Gastrocnemius medialis (tissue), 4 donors: ENCODE measurements around the gene CDK14. TPM values are rescaled to one million over a fixed set of nuclear protein-coding genes. Genes with fewer than 3 reads are reported as not detected.

Source experiments
- ATAC-seq, 2 donors: fragments of 150-250 bp; one replicate each; pipeline ENCODE4 v1.9.1; 2016
- DNase-seq, 2 donors: peaks; one replicate each; pipeline ENCODE4 v3.0.0-alpha.2; 2019
- H3K27ac ChIP-seq, 4 donors: fragments of 200-600 bp; sonication (generic); 1 replicate in 1 of 4; 2 replicates in 3 of 4; pipeline ENCODE4 v1.5.1; 2016 to 2018; ENCODE audit warnings: mild to moderate bottlenecking in 2 of 4, moderate library complexity in 1 of 4
- H3K27me3 ChIP-seq, 3 donors: fragments of 200-600 bp; sonication (generic) in 2 of 3; 1 replicate in 1 of 3; 2 replicates in 2 of 3; pipeline versions ENCODE4 v1.5.1 to v1.6.0; 2016 to 2019; ENCODE audit warnings: mild to moderate bottlenecking in 1 of 3, moderate library complexity in 1 of 3
- H3K36me3 ChIP-seq, 2 donors: fragments of 200-600 bp; sonication (generic) in 1 of 2; one replicate each; pipeline ENCODE4 v1.5.1; 2017 to 2018
- H3K4me1 ChIP-seq, 2 donors: fragments of 200-600 bp; sonication (generic) in 1 of 2; one replicate each; pipeline ENCODE4 v1.5.1; 2016 to 2017; ENCODE audit warnings: mild to moderate bottlenecking in 2 of 2
- H3K4me3 ChIP-seq, 4 donors: fragments of 200-600 bp; sonication (generic) in 3 of 4; 1 replicate in 1 of 4; 2 replicates in 3 of 4; pipeline ENCODE4 v1.5.1; 2016 to 2019; ENCODE audit warnings: mild to moderate bottlenecking in 2 of 4
- H3K9me3 ChIP-seq, 3 donors: fragments of 200-600 bp; sonication (generic) in 2 of 3; 1 replicate in 1 of 3; 2 replicates in 2 of 3; pipeline ENCODE4 v1.5.1; 2016 to 2019
- CTCF ChIP-seq, 5 experiments: fragments of 450-650 bp in 3 of 5; fragments of 200-600 bp in 2 of 5; sonication (generic) in 2 of 5; IDR thresholded peaks in 4 of 5; conservative IDR thresholded peaks in 1 of 5; 1 replicate in 4 of 5; 2 replicates in 1 of 5; pipeline ENCODE4 v1.5.1; 2016 to 2019; ENCODE audit warnings: antibody characterized with exemption in 5 of 5, mild to moderate bottlenecking in 3 of 5, moderate library complexity in 3 of 5
- POLR2A ChIP-seq, 2 donors: fragments of 450-650 bp; IDR thresholded peaks; one replicate each; pipeline ENCODE4 v1.6.1; 2017; ENCODE audit warnings: antibody characterized with exemption in 2 of 2, mild to moderate bottlenecking in 2 of 2, moderate library complexity in 2 of 2
- in situ Hi-C, 4 donors: fragments of 200-750 bp; cut with MboI; loops; one replicate each; pipeline versions ENCODE4 v1.15.0 to v1.8.0; 2017; ENCODE audit warnings: low sequenced_read_pairs in 4 of 4
- intact Hi-C: fragments of 100-400 bp; cut with DNase I; formaldehyde crosslinking; loops from one replicate; pipeline ENCODE4 v1.15.1; 2023; ENCODE audit warnings: low total_unique reads
- total RNA-seq, 4 donors: library from RNA; depleted of rRNA; stranded (reverse); fragments of >200 nt; gene quantifications; one replicate each; pipeline versions ENCODE4 v1.1.0 to v1.2.3, GENCODE V29; 2016

CDK14 gene
- total RNA-seq, 4 donors from 2014 or later = 3.9 to 8.6 (median 7.3) TPM

GRCh38 chr7:90736968-90737939 lies 141.1 kb downstream of the CDK14 start:
- no peak for TF ChIP-seq CTCF (IDR thresholded peaks at IDR 0.05 in 4 of 5, conservative IDR thresholded peaks at IDR 0.05 in 1 of 5)
- TF ChIP-seq POLR2A (IDR thresholded peaks at IDR 0.05) = no peak
- no peak for DNase-seq
- intact Hi-C loops (no loop called here), in situ Hi-C loops (no loop called here)
- no peaks in the 10 kb centered on the region for H3K27me3 ChIP-seq
- H3K4me1 ChIP-seq = peaks cover 0 to 8% of the 10 kb centered on the region in 2 donors
- no peaks in the 10 kb centered on the region for H3K9me3 ChIP-seq
- peaks cover 0 to 10% of the 10 kb centered on the region in 2 donors for H3K36me3 ChIP-seq
- H3K4me3 ChIP-seq = no peak overlapping the region
- ATAC-seq = no peak
- no peak overlapping the region for H3K27ac ChIP-seq

DNA sequence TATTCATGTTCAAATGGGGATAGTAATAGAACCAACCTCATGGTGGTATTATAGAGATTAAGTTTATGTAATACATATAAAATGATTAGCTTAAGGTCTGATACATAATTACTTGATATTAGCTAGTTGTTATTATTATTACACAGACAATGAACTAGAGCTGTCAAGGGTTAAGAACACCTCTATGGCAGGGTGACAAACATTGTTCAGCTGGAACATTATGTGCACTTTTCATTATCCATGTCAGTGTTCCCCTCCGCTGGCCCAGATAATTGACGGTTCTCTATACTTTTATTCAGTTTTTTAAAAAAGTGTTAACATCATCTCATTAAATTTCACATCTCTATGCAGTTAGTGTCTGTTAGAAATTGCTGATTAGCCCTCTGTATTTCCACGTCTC lies 142.1 kb downstream of the CDK14 start:
- H3K36me3 ChIP-seq = peaks cover 0 to 10% of the 10 kb centered on the region in 2 donors
- intact Hi-C loops (no loop called here), in situ Hi-C loops (no loop called here)
- DNase-seq (no peak), ATAC-seq (no peak)
- H3K9me3 ChIP-seq = no peaks in the 10 kb centered on the region
- no peaks in the 10 kb centered on the region for H3K27me3 ChIP-seq
- no peak overlapping the region for H3K27ac ChIP-seq
- no peak overlapping the region for H3K4me3 ChIP-seq
- peaks cover 0 to 8% of the 10 kb centered on the region in 2 donors for H3K4me1 ChIP-seq
- TF ChIP-seq POLR2A (IDR thresholded peaks at IDR 0.05) (no peak), CTCF (IDR thresholded peaks at IDR 0.05 in 4 of 5, conservative IDR thresholded peaks at IDR 0.05 in 1 of 5) (no peak)

DNA sequence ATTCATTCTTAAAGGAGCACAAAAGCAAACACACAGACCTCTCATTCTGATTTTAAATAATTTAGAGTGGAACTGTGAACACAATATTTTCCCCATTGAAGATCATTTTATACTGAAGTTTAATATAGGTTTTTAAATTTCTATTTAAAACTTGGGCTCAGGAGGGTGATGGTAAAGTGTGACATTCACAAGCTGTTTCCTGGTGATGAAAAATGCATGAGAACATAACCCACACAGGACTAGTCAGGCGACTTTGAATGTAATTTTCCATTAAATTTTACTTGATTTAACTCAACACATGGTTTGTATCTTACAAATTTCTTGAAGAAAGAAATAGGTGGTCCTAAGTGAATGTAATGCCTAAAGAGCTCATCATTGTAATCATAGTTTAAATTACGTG lies 143.6 kb downstream of the CDK14 start:
- H3K27ac ChIP-seq = no peak overlapping the region
- no peaks in the 10 kb centered on the region for H3K27me3 ChIP-seq
- peaks cover 0 to 8% of the 10 kb centered on the region in 2 donors for H3K4me1 ChIP-seq
- no peak overlapping the region for H3K4me3 ChIP-seq
- H3K36me3 ChIP-seq = peaks cover 0 to 10% of the 10 kb centered on the region in 2 donors
- intact Hi-C loops (no loop called here), in situ Hi-C loops (no loop called here)
- H3K9me3 ChIP-seq = no peaks in the 10 kb centered on the region
- no peak for ATAC-seq
- DNase-seq = no peak
- TF ChIP-seq POLR2A (IDR thresholded peaks at IDR 0.05) = no peak

DNA sequence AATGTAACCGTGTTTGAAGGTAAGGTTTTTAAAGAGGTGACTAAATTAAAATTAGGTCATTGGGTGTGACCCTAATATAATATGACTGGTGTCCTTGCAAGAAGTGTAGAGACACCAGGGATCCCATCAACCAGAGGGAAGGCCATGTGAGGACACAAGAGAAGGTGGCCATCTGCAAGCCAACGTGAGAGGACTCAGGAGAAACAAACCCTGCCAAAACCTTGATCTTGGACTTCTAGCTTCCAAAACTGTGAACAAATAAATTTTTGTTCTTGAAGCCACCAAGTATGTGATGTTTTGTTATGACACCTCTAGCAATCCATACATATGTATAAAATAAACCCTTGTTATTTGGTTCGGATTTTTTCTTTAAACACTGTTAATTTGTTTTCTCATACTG lies 144.3 kb downstream of the CDK14 start:
- in situ Hi-C loops (no loop called here), intact Hi-C loops (no loop called here)
- H3K4me1 ChIP-seq = peaks cover 0 to 8% of the 10 kb centered on the region in 2 donors
- no peak overlapping the region for H3K4me3 ChIP-seq
- no peaks in the 10 kb centered on the region for H3K27me3 ChIP-seq
- DNase-seq (no peak), ATAC-seq (no peak)
- H3K36me3 ChIP-seq = peaks cover 0 to 6% of the 10 kb centered on the region in 2 donors
- H3K9me3 ChIP-seq = no peaks in the 10 kb centered on the region
- no peak for TF ChIP-seq POLR2A (IDR thresholded peaks at IDR 0.05)
- TF ChIP-seq CTCF (IDR thresholded peaks at IDR 0.05 in 4 of 5, conservative IDR thresholded peaks at IDR 0.05 in 1 of 5) = no peak
- H3K27ac ChIP-seq = no peak overlapping the region

DNA sequence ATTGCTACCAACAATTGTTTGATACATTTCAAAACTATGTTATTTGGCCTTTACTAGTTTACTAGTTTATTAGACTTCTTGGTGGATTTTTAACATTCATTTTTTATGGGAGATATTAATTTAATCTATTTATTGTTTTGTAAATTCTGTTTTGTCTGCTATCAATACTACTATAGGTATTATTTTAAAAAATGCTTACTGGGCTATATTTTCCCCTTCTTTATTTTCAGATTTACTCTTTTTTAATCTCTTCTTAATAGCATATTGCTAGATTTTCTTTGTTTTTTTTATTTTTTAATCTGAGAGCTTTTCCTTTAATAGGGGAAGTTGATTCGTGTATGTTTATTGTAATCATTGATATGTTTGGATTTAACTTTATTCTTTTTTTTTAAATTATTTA lies 147.5 kb downstream of the CDK14 start:
- ATAC-seq (no peak), DNase-seq (no peak)
- Histone ChIP-seq H3K36me3 (no peaks in the 10 kb centered on the region), H3K27ac (no peak overlapping the region), H3K9me3 (no peaks in the 10 kb centered on the region), H3K27me3 (no peaks in the 10 kb centered on the region), H3K4me1 (peaks cover 0 to 1% of the 10 kb centered on the region in 2 donors), H3K4me3 (no peak overlapping the region)
- in situ Hi-C loops = no loop called here
- TF ChIP-seq CTCF (IDR thresholded peaks at IDR 0.05 in 4 of 5, conservative IDR thresholded peaks at IDR 0.05 in 1 of 5) = no peak
- intact Hi-C loops = no loop called here
